Skeletal muscle cell (primary cell): ENCODE results near the gene DKK3.

Source experiments
- DNase-seq: peaks from one replicate; pipeline ENCODE4 v3.0.0-alpha.2; 2010; ENCODE audit warnings: low read depth
- H3K4me3 ChIP-seq: 2 replicates; pipeline ENCODE4 v1.5.1; 2011; ENCODE audit warnings: low read depth, mild to moderate bottlenecking, control low read depth, low read length, moderate library complexity

DKK3 gene

DNA sequence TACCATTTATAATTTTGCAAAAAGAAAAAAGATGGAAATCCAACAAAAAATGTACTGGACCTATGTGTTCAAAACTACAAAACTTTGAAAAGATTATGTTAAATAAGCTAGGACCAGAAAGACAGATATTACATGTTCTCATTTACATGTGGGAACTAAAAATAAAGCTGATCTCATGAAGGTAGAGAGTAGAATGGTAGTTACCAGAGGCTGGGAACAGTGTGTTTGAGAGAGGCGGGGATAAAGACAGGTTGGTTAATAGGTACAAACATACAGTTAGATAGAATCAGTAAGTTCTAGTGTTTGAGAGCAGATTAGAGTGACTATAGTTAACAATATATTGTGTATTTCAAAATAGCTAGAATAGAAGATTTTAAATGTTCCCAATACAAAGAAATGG lies 95.0 kb downstream of the DKK3 start:
- no peak for DNase-seq
- H3K4me3 ChIP-seq, result no peak overlapping the region
